Mesenteric fat pad (tissue), 1 donor: Measurements from ENCODE around the gene TMEM50B. TPM values are rescaled to one million over a fixed set of nuclear protein-coding genes. Genes with fewer than 3 reads are reported as not detected.
A peak's percentile ranks its signal among the peaks of the same experiment; 100 is the strongest.
"Not testable (repeated sequence)": the region's sequence is repeated elsewhere in the genome, so short reads cannot be mapped to it uniquely, and the experiment has no call there.

Experiments used
- DNase-seq: peaks from one replicate; pipeline ENCODE4 v3.0.0-alpha.2; 2020; ENCODE audit warnings: low spot score
- total RNA-seq: library from RNA; stranded (reverse); fragmentation: NEBNext Ultra II Directional; extraction: Animal tissue kit (Norgen Biotek cat#: 25700); gene quantifications from one replicate; pipeline ENCODE4 v1.2.1, GENCODE V29; 2021
- donor health status: DM: yes; HTN: yes; CAD: no.

The TMEM50B gene
- total RNA-seq, 1 donor from 2014 or later, result 36.1 TPM

GRCh38 chr21:33478935-33479678 is 667 bp downstream of the TMEM50B start:
- DNase-seq, result no peak

DNA sequence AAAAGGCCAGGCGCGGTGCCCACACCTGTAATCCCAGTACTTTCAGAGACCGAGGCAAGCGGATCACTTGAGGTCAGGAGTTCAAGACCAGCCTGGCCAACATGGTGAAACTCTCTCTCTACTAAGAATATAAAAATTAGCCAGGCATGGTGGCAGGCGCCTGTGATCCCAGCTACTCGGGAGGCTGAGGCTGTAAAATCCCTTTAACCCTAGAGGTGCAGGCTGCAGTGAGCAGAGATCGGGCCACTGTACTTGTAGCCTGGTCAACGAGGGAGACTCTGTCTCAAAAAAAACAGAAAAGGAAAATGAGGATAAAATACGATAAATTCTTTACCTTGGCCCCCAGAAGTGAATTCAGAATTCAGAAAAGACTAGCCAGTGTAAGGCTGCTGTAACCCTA is 1.6 kb downstream of the TMEM50B start:
- no peak for DNase-seq

DNA sequence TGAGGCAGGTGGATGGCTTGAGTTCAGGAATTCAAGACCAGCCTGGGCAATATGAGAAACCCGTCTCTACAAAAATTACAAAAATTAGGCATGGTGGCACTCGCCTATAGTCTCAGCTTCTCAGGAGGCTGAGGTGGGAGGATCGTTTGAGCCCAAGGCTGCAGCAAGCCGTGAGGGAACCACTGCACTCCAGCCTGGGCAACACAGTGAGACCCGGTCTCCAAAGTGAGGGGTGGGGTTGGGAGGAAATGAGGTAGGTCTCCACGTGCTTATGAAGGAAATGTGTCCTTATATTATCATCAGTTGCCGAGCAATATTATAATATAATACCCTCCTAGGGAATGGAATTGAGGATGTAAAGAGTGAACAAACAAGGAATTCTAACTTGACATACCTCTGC is 2.7 kb downstream of the TMEM50B start:
- DNase-seq, result no peak

- no peak for DNase-seq
These were observed 6.4 kb downstream of the TMEM50B start for GRCh38 chr21:33473344-33473743.

GRCh38 chr21:33470701-33471100 is 9.1 kb downstream of the TMEM50B start:
- DNase-seq, result no peak

GRCh38 chr21:33469183-33469582 is 10.6 kb downstream of the TMEM50B start:
- DNase-seq, result not testable (repeated sequence)

DNA sequence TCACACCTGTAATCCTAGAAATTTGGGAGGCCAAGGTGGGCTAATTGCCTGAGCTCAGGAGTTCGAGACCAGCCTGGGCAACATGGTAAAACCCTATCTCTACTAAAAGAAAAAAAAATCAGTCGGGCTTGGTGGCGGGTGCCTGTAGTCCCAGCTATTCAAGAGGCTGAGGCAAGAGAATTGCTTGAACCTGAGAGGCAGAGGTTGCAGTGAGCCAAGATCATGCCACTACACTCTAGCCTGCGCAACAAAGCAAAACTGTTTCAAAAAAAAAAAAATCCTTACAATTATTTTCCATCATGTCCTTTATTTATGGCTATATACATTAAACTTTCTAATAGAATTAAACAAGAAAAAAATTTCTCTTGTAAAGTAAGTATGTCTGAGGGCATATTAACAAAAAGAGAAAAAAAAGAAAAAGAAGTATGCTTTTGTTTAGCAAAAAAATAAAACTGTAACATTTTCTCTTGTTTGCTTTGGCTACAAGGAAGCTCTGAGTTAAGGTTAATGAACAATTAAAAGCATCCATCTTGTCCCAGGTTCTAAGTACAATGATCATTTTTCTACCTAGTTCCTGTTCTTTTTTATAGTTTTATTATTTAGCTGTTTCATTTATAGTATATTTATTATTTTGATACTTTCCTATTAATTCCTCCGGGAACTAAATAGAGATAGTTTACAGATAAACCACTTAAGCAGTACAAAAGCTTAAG is 18.1 kb downstream of the TMEM50B start:
- DNase-seq, result no peak

- DNase-seq, result no peak
These were observed 20.9 kb downstream of the TMEM50B start for GRCh38 chr21:33458861-33459260.

- no peak for DNase-seq
These were observed 23.9 kb downstream of the TMEM50B start for GRCh38 chr21:33455686-33456446.

DNA sequence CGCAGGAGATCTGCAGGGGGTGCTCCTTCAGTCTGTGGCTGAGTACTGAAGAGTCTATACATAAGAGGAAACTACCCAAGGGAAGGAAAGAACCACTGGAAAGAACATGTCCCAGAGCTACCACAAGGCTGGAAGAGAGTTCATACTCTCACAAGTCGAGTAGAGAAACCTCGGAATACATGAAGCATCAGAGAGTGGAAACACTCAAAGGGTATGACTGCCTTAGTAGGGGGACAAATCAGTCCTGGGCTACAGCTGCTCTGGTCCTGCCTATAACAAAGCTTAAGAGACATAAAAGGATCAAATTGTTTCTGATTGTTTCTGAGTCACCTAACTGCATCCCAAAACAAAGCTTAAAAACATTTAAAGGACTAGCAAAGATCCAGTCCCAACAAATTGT is 27.4 kb downstream of the TMEM50B start:
- no peak for DNase-seq

- DNase-seq, result no peak
These were observed 28.1 kb downstream of the TMEM50B start for GRCh38 chr21:33451634-33452071.

GRCh38 chr21:33449616-33450015 is 30.2 kb downstream of the TMEM50B start:
- no peak for DNase-seq

- not testable (repeated sequence) for DNase-seq
These were observed 33.2 kb downstream of the TMEM50B start for GRCh38 chr21:33446620-33447019.

- no peak for DNase-seq
These were observed 35.3 kb downstream of the TMEM50B start for GRCh38 chr21:33444499-33444898.

DNA sequence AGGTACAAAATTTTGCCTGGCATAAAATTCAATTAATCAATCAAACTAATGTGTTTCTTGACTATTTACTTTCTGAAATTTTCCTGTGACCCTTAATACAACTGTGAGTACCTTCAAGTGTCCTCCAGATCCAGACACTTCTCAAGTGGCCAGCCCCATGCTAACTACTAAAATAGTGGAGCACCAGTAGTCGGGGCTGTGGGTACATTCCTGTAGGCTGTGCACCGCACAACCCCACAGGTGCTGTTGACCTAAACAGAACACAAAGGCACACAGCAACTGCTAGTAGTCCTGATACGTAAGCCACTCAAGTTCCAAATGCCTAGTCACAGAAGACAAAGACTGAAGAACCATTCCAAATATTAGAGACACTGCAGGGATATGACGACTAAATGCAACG is 36.6 kb downstream of the TMEM50B start:
- DNase-seq, result peak; percentile 55

DNA sequence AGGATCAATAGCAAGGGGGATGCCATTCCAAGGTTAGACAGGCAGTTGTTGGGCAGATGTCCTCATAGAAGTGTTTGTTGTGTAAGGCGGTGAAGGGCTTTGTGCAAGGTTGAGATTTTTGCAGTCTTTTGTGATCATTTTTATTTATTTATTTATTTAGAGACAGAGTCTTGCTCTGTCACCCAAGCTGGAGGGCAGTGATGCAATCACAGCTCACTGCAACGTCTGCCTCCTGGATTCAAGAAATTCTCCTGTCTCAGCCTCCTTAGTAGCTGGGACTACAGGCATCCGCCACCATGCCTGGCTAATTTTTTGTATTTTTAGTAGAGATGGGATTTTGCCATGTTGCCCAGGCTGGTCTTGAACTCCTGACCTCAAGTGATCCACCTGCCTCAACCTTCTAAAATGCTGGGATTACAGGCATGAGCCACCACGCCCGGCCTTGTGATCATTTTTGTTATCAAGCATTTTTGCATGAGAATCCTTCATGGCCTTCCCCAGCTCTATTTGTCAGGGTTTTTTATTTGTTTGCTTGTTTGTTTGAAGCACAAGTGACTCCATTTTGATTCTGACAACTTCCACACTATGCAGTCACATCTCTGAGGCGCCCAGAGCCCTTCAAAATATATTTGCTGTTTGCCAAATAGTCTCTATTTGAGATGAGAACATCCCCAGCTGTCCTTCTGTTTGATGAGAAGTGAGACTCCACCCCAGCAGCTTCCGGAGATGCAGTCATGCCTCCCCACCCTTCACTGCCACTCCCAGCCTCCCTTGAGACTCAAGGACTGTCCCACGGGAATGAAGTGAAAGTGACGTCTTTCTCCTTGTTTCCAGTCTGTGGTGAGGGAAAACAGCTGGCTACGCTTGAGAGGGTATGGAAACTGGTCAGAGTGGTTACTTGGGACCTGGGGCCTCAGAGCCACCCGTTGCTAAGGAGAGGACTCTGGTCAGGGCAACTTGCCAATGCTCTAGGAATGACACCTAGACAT is 38.0 kb downstream of the TMEM50B start:
- peak; percentile 68 for DNase-seq

DNA sequence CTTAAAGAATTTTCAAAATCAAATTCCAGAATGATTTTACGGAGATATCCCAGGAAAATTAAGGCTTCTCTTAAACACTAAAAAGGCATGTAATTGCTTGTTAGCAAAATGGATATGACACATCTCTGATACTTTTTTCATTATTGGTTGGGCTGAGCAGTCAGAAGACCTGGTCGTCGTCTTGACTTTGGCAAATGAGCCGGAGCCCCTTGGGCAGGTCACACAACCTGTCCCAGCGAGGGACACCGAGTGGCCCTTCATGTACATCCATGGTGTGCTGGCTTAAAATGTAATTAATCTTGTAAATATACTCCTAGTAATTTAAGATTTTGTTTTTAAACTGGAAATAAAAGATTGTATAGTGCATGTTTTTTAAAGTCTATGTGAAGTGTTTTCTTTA is 42.6 kb downstream of the TMEM50B start:
- peak; percentile 59 for DNase-seq

DNA sequence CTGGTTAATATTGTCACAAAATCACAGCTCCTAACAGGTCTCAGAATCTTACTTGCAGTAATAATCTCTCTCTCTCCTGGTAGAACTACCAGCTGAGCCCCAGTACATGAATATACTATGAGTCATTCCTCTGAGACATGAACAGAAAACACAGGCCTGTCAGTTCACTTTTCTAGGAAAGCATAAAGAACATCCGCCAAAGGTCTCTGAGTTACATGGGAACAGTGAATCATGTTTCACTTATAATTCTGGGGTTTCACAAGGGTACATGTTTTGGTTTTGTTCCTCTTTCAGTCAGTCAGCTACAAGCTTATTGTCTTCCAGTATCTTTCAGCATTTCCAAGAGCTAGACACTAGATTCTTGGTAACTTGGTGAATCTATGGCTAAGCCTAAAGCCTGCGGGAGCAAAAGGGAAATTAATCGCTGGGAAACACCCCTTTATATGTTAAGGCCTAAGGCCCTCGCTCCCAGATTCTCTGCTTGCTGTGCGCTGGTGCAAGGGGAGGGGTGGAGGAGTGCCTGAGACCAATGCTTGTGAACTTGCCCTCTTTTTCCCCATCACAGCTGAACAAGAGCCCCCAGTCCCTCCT is 44.9 kb downstream of the TMEM50B start:
- peak; percentile 28 for DNase-seq

DNA sequence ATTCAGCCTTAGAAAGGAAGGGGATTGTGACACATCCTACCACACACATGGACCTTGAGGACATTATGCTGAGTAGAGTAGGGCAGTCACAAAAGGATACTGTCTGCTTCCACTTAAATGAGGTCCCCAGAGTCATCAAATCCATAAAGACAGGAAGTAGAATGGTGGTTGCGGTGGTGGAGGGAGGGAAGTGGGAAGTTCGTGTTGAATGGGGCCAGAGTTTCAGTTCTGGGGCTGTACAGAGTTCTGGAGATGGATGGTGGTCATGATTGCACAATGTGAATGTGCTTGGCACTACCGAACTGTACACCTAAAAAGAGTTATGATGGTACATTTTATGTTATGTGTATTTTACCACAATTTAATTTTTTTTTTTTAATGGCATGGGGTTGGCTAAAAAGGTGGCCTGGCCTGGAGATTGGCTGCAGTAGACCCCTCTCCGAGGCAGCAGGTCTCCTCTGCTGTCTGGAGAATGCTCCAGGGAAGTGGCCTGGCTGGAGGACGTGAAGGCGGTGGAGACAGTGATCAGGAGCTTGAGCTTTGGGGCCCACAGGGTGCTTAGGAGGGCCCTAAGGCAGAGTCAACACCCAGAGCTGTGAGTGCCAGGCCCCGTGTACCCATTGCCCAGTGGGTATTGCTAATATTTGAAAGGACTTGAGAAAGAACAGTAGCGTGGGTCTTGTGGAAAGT is 46.2 kb downstream of the TMEM50B start:
- peak; percentile 67 for DNase-seq

DNA sequence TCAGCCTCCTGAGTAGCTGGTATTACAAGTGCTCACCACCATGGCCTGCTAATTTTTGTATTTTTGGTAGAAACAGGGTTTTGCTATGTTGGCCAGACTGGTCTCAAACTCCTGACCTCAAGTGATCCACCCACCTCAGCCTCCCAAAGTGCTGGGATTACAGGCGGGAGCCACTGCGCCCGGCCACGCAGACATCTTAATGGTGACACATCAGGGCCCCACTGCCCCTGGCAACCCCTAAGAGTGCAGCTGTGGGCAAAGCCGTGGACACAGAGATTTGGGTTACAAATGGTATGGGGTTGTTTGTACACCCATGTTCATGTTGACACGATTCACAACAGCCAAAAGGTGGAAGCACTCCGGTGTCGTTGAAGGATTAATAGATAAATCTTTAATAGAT is 46.8 kb downstream of the TMEM50B start:
- peak; percentile 67 for DNase-seq
